ENCODE data around the gene CPLX1. TPM values are rescaled to one million over a fixed set of nuclear protein-coding genes. Genes with fewer than 3 reads are reported as not detected.
"Not testable (repeated sequence)": the region's sequence is repeated elsewhere in the genome, so short reads cannot be mapped to it uniquely, and the experiment has no call there.

CPLX1 gene
- total RNA-seq, 1 donor from 2014 or later = 115 TPM

- no peaks in the 10 kb centered on the region for H3K4me1 Mint-ChIP-seq (ENCODE audit: low read depth, unreplicated experiment)
- no peak overlapping the region for H3K4me3 Mint-ChIP-seq (ENCODE audit: unreplicated experiment)
- DNase-seq = no peak
- H3K27me3 Mint-ChIP-seq (ENCODE audit: unreplicated experiment) = peaks cover 8% of the 10 kb centered on the region
- peaks cover 3% of the 10 kb centered on the region for H3K9me3 Mint-ChIP-seq (ENCODE audit: unreplicated experiment)
- H3K36me3 Mint-ChIP-seq (ENCODE audit: unreplicated experiment) = peaks cover 14% of the 10 kb centered on the region
- no peak overlapping the region for H3K27ac Mint-ChIP-seq (ENCODE audit: unreplicated experiment)
- TF ChIP-seq, protein P1, sequence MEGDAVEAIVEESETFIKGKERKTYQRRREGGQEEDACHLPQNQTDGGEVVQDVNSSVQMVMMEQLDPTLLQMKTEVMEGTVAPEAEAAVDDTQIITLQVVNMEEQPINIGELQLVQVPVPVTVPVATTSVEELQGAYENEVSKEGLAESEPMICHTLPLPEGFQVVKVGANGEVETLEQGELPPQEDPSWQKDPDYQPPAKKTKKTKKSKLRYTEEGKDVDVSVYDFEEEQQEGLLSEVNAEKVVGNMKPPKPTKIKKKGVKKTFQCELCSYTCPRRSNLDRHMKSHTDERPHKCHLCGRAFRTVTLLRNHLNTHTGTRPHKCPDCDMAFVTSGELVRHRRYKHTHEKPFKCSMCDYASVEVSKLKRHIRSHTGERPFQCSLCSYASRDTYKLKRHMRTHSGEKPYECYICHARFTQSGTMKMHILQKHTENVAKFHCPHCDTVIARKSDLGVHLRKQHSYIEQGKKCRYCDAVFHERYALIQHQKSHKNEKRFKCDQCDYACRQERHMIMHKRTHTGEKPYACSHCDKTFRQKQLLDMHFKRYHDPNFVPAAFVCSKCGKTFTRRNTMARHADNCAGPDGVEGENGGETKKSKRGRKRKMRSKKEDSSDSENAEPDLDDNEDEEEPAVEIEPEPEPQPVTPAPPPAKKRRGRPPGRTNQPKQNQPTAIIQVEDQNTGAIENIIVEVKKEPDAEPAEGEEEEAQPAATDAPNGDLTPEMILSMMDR (IDR thresholded peaks at IDR 0.05; ENCODE audit: partially characterized antibody, unreplicated experiment) = no peak
Measured at GRCh38 chr4:815464-816146, 10.3 kb downstream of the CPLX1 start.

GRCh38 chr4:814312-814850 lies 11.5 kb downstream of the CPLX1 start:
- H3K4me3 Mint-ChIP-seq (ENCODE audit: unreplicated experiment) = no peak overlapping the region
- peaks cover 2% of the 10 kb centered on the region for H3K9me3 Mint-ChIP-seq (ENCODE audit: unreplicated experiment)
- H3K36me3 Mint-ChIP-seq (ENCODE audit: unreplicated experiment) = peaks cover 17% of the 10 kb centered on the region
- no peak for DNase-seq
- peaks cover 8% of the 10 kb centered on the region for H3K27me3 Mint-ChIP-seq (ENCODE audit: unreplicated experiment)
- H3K4me1 Mint-ChIP-seq (ENCODE audit: low read depth, unreplicated experiment) = no peaks in the 10 kb centered on the region
- TF ChIP-seq, protein P1 (IDR thresholded peaks at IDR 0.05; ENCODE audit: partially characterized antibody, unreplicated experiment) = no peak
- H3K27ac Mint-ChIP-seq (ENCODE audit: unreplicated experiment) = no peak overlapping the region

DNA sequence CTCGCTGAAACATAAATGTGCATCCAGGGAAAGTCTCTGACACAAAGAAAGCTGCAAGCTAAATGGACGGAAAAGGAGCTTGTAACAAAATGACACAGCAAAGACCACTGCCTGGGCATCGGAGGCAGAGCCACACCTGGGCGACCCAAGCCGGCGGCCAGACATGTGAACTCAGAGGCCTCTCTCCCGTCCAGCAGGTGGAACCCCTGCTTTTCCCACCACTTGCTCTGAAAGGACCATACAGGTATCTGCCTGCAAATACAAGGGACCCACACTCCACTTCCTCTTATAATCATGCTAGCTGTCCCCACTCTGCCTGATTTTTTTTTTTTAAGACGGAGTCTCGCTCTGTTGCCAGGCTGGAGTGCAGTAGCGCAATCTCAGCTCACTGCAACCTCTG lies 12.0 kb downstream of the CPLX1 start:
- Mint-ChIP-seq H3K36me3 (ENCODE audit: unreplicated experiment) (peaks cover 18% of the 10 kb centered on the region), H3K9me3 (ENCODE audit: unreplicated experiment) (peaks cover 2% of the 10 kb centered on the region), H3K4me1 (ENCODE audit: low read depth, unreplicated experiment) (no peaks in the 10 kb centered on the region), H3K27ac (ENCODE audit: unreplicated experiment) (no peak overlapping the region), H3K27me3 (ENCODE audit: unreplicated experiment) (peaks cover 7% of the 10 kb centered on the region), H3K4me3 (ENCODE audit: unreplicated experiment) (no peak overlapping the region)
- TF ChIP-seq, protein P1 (IDR thresholded peaks at IDR 0.05; ENCODE audit: partially characterized antibody, unreplicated experiment) = no peak
- DNase-seq = no peak

GRCh38 chr4:808860-809570 lies 16.9 kb downstream of the CPLX1 start:
- Mint-ChIP-seq H3K36me3 (ENCODE audit: unreplicated experiment) (peaks cover 41% of the 10 kb centered on the region), H3K9me3 (ENCODE audit: unreplicated experiment) (peaks cover 2% of the 10 kb centered on the region), H3K27me3 (ENCODE audit: unreplicated experiment) (peaks cover 5% of the 10 kb centered on the region), H3K4me1 (ENCODE audit: low read depth, unreplicated experiment) (peaks cover 2% of the 10 kb centered on the region), H3K4me3 (ENCODE audit: unreplicated experiment) (no peak overlapping the region), H3K27ac (ENCODE audit: unreplicated experiment) (no peak overlapping the region)
- TF ChIP-seq, protein P1 (IDR thresholded peaks at IDR 0.05; ENCODE audit: partially characterized antibody, unreplicated experiment) = no peak
- DNase-seq = no peak

- H3K9me3 Mint-ChIP-seq (ENCODE audit: unreplicated experiment) = peaks cover 4% of the 10 kb centered on the region
- no peak for DNase-seq
- no peak overlapping the region for H3K27ac Mint-ChIP-seq (ENCODE audit: unreplicated experiment)
- peaks cover 43% of the 10 kb centered on the region for H3K36me3 Mint-ChIP-seq (ENCODE audit: unreplicated experiment)
- TF ChIP-seq, protein P1 (IDR thresholded peaks at IDR 0.05; ENCODE audit: partially characterized antibody, unreplicated experiment) = no peak
- H3K27me3 Mint-ChIP-seq (ENCODE audit: unreplicated experiment) = peaks cover 5% of the 10 kb centered on the region
- peaks cover 2% of the 10 kb centered on the region for H3K4me1 Mint-ChIP-seq (ENCODE audit: low read depth, unreplicated experiment)
- no peak overlapping the region for H3K4me3 Mint-ChIP-seq (ENCODE audit: unreplicated experiment)
Measured at GRCh38 chr4:807792-808191, 18.1 kb downstream of the CPLX1 start.

DNA sequence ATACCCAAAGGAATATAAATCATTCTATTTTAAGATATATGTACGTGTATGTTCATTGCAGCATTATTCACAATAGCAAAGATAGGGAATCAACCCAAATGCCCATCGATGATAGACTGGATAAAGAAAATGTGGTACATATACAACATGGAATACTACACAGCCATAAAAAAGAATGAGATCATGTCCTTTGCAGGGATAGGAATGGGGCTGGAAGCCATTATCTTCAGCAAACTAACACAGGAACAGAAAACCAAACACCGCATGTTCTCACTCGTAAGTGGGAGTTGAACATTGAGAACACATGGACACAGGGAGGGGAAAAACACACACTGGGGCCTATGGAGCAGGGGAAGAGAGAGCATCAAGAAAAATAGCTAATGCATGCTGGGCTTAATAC lies 18.9 kb downstream of the CPLX1 start:
- H3K27me3 Mint-ChIP-seq (ENCODE audit: unreplicated experiment); DNase-seq: not testable (repeated sequence)
- peaks cover 45% of the 10 kb centered on the region for H3K36me3 Mint-ChIP-seq (ENCODE audit: unreplicated experiment)

More for the DNA sequence above, 18.9 kb downstream of the CPLX1 start:
- H3K4me1 Mint-ChIP-seq (ENCODE audit: low read depth, unreplicated experiment); H3K9me3 Mint-ChIP-seq (ENCODE audit: unreplicated experiment); H3K27ac Mint-ChIP-seq (ENCODE audit: unreplicated experiment): not testable (repeated sequence)
- peak overlapping the region; percentile 34 for H3K4me3 Mint-ChIP-seq (ENCODE audit: unreplicated experiment)

Measured in glutamatergic neuron (in vitro differentiated cells).